Measurements from ENCODE around the gene FUOM. TPM values are rescaled to one million over a fixed set of nuclear protein-coding genes. Genes with fewer than 3 reads are reported as not detected.
A peak's percentile ranks its signal among the peaks of the same experiment; 100 is the strongest.
"Not testable (repeated sequence)": the region's sequence is repeated elsewhere in the genome, so short reads cannot be mapped to it uniquely, and the experiment has no call there.

FUOM gene
- total and polyA plus RNA-seq, 2 donors (not counting 3 experiments of a cell fraction or from before 2014, with no cell fraction given) = 17.4 to 33.9 TPM

GRCh38 chr10:133320852-133321422 is 36.9 kb downstream of the FUOM start:
- H3K79me2 ChIP-seq (ENCODE audit: control insufficient read depth, insufficient read depth, low read length); H3K27ac ChIP-seq (ENCODE audit: insufficient read depth, low read depth, low read length); H3K4me3 ChIP-seq (replicated peaks in 1 of 3; ENCODE audit: insufficient read depth in 1 of 3, low read depth in 1 of 3, low read length in 3 of 3); DNase-seq (ENCODE audit: low read depth, low spot score); H2AFZ ChIP-seq (ENCODE audit: low read depth, low read length); FAIRE-seq; H4K20me1 ChIP-seq (replicated peaks; ENCODE audit: control insufficient read depth, extremely low read depth, insufficient read depth, low read length); intact Hi-C loops (cut with micrococcal nuclease); H3K4me1 ChIP-seq (ENCODE audit: control insufficient read depth, extremely low read depth, insufficient read depth, low read length); H3K9ac ChIP-seq (replicated peaks; ENCODE audit: extremely low read depth, insufficient read depth, low read length); H3K9me3 ChIP-seq (replicated peaks; ENCODE audit: control insufficient read depth, insufficient read depth, low read length); dilution Hi-C loops (cut with MboI; ENCODE audit: extremely low pct_ligation_motif_present, low sequenced_read_pairs); H3K36me3 ChIP-seq (ENCODE audit: control insufficient read depth in 2 of 2, extremely low read depth in 1 of 2, insufficient read depth in 2 of 2, low read length in 2 of 2); H3K4me2 ChIP-seq (ENCODE audit: insufficient read depth, low read length); POLR2A ChIA-PET; BruUV-seq (replicated peaks); H3K9me1 ChIP-seq (replicated peaks; ENCODE audit: control insufficient read depth, extremely low read depth, insufficient read depth, low read length): not testable (repeated sequence)
- CTCF ChIA-PET = interaction anchor here (0.6 to 1.1 kb wide), 3 partner anchors 8 to 49 kb away, joined by 3 to 6 read pairs (median 3); no protein-coding TSS in a partner anchor
- H3K27me3 ChIP-seq (ENCODE audit: control insufficient read depth in 2 of 2, insufficient read depth in 2 of 2, low read length in 2 of 2) = peaks cover 8 to 13% of the 10 kb centered on the region in 2 experiments

- H3K9me3 ChIP-seq (replicated peaks; ENCODE audit: control insufficient read depth, insufficient read depth, low read length) = no peaks in the 10 kb centered on the region
- no peak for TF ChIP-seq GATA2 (IDR thresholded peaks at IDR 0.05; ENCODE audit: insufficient read depth, insufficient read length, low read depth, low read length)
- TF ChIP-seq POLR2A (IDR thresholded peaks at IDR 0.05; ENCODE audit: low read depth, low read length) = no peak
- TF ChIP-seq EZH2 (IDR thresholded peaks at IDR 0.05; ENCODE audit: borderline replicate concordance, low read depth, low read length, severe bottlenecking) = no peak
- TF ChIP-seq MYC (IDR thresholded peaks at IDR 0.05; ENCODE audit: low read depth, low read length) = no peak
- TF ChIP-seq POLR2AphosphoS5 (IDR thresholded peaks at IDR 0.05; ENCODE audit: insufficient read depth, low read depth, low read length) = no peak
- TF ChIP-seq CTCF (IDR thresholded peaks at IDR 0.05; ENCODE audit: extremely low read depth in 1 of 2, insufficient read depth in 1 of 2, low read depth in 1 of 2, low read length in 2 of 2) = peak; percentile 91
- no peak overlapping the region for H3K9ac ChIP-seq (replicated peaks; ENCODE audit: extremely low read depth, insufficient read depth, low read length)
- H3K4me2 ChIP-seq (ENCODE audit: insufficient read depth, low read length) = no peak overlapping the region
- ChIA-PET POLR2A (no interaction called here), CTCF (interaction anchor here (0.6 to 0.7 kb wide), 3 partner anchors 11 to 173 kb away, joined by 3 to 6 read pairs (median 6); no protein-coding TSS in a partner anchor)
- dilution Hi-C loops (cut with MboI; ENCODE audit: extremely low pct_ligation_motif_present, low sequenced_read_pairs) (no loop called here), intact Hi-C loops (cut with micrococcal nuclease) (loop anchor here (5.0 kb wide), 1 partner anchor 416 kb away; no protein-coding TSS in a partner anchor)
- no TSS peak for BruUV-seq (replicated peaks)
- FAIRE-seq = peak; percentile 63
- peak overlapping the region; percentile 89 for H2AFZ ChIP-seq (ENCODE audit: low read depth, low read length)
- H3K79me2 ChIP-seq (ENCODE audit: control insufficient read depth, insufficient read depth, low read length) = no peaks in the 10 kb centered on the region
- H3K36me3 ChIP-seq (ENCODE audit: control insufficient read depth in 2 of 2, extremely low read depth in 1 of 2, insufficient read depth in 2 of 2, low read length in 2 of 2) = no peaks in the 10 kb centered on the region
- no peak overlapping the region for H3K27ac ChIP-seq (ENCODE audit: insufficient read depth, low read depth, low read length)
- peak; percentile 59 for DNase-seq (ENCODE audit: low read depth, low spot score)
- peak overlapping the region in 1 of 3 experiments; percentile 26 for H3K4me3 ChIP-seq (replicated peaks in 1 of 3; ENCODE audit: insufficient read depth in 1 of 3, low read depth in 1 of 3, low read length in 3 of 3)
- no peaks in the 10 kb centered on the region for H4K20me1 ChIP-seq (replicated peaks; ENCODE audit: control insufficient read depth, extremely low read depth, insufficient read depth, low read length)
- H3K4me1 ChIP-seq (ENCODE audit: control insufficient read depth, extremely low read depth, insufficient read depth, low read length) = no peaks in the 10 kb centered on the region
- no peaks in the 10 kb centered on the region for H3K9me1 ChIP-seq (replicated peaks; ENCODE audit: control insufficient read depth, extremely low read depth, insufficient read depth, low read length)
- peaks cover 0 to 3% of the 10 kb centered on the region in 2 experiments for H3K27me3 ChIP-seq (ENCODE audit: control insufficient read depth in 2 of 2, insufficient read depth in 2 of 2, low read length in 2 of 2)
Measured at GRCh38 chr10:133318494-133319127, 39.2 kb downstream of the FUOM start.

Data from endothelial cell of umbilical vein (primary cell).